ENCODE measurements around the gene RNF10.
"Not testable (repeated sequence)": the region's sequence is repeated elsewhere in the genome, so short reads cannot be mapped to it uniquely, and the experiment has no call there.

The RNF10 gene

GRCh38 chr12:120617193-120617592 is 83.0 kb downstream of the RNF10 start:
- not testable (repeated sequence) for DNase-seq

DNA sequence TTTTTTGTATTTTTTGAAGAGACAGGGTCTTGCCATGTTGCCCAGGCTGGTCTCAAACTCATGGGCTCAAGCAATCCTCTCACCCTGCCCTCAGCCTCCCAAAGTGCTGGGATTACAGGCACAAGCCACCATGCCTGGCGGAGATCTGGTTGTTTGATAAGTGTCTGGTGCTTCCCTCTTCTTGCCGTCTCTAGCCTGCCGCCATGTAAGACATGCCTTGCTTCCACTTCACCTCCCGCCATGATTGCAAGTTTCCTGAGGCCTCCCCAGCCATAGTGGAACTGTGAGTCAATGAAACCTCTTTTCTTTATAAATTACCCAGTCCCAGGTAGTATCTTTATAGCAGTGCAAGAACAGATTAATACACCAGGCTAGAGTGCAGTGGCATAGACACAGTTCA is 83.6 kb downstream of the RNF10 start:
- not testable (repeated sequence) for DNase-seq

DNA sequence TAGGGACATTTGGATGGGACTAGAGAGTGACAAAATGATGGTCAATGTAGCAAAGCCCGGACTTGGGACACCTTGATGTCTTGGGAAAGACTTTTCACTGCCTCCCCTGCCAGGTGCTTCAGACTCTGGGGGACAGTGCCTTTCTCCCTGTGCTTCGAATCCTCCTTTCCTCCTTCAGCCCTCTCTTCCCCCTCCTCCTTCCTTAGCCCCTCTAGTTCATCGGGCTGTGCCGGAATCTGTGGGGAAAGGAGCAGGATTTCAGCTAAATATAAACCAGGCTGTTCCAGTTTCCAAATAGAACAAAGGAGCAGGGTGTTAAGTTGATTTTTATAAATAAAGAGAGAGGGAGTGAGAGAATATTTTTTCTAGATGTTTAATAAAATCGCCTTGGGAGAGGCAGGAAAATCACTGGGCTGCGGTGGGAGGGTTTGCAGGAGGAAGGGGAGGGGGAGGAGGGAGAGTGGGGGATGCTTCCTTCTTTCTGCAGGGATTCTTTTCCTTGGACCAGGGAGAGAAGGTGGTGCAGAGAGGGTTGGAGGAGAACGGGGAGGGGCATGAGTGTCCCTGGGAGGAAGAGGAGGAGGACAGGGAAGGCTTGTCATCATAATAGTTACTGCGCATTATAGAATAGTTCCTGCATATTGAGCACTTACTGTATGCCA is 84.9 kb downstream of the RNF10 start:
- no peak for DNase-seq

DNA sequence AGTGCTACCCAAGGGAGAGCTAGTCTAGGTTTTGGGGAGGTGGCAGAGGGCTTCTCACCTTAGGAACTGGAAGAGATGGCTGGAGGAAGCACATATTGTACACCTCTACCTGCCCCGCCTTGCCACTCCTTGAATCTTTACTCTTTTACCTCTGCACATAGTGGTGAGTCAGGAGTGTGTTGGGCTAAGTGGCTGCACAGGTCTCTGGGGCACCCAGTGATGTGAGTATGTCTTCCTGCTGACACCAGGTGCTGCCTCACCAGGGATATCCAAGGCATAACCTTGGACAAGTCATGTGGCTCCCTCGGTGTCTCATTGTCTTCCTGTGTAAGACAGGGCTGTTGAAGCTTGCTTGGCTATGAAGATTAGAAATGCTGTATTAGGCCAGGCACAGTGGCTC is 86.5 kb downstream of the RNF10 start:
- DNase-seq: no peak

- DNase-seq: no peak
Measured at GRCh38 chr12:120625557-120626419, 91.6 kb downstream of the RNF10 start.
